ENCODE measurements around the gene PAM.

Gene PAM

GRCh38 chr5:102815540-102816332 is 60.6 kb downstream of the PAM start:
- FAIRE-seq: peak; percentile 9

- FAIRE-seq: no peak
Measured at GRCh38 chr5:102818345-102818744, 63.2 kb downstream of the PAM start.

DNA sequence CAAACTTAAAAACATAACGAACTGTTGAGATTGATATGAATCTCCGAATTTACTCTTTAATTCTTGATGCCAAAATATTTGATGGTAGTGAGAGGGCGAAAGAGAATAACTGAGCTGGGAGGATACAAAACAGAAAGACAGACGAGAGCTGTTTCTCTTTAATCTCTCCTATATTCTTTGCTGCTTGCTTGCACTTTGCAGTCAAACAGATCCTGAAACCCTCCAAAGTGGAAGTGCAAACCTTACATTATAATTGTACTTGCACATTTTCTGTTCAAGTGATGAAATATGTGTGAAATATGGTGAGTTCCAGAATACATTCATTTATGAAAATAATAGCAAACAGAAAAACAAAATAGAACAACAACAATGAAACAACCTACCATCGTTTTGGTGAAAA is 63.8 kb downstream of the PAM start:
- FAIRE-seq: peak; percentile 61

DNA sequence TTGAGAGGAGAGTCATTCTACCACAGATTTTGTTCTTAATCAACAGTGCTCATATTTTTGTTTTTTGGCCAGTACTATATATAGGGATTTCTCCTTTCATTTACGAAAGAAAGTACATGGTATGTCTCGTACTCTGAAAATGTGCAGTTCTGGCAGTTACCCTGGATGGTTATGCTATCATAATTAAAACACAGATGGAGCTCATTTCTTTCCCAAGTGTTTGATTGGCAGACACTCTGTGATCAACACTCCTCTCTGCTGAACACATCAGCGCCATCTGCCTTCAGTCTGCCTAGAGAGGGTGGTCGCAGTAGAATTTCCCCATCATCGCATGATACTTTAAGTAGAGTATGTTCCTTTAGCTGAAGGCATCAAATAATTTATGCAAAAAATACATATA is 64.5 kb downstream of the PAM start:
- FAIRE-seq: no peak

GRCh38 chr5:102823441-102823874 is 68.4 kb downstream of the PAM start:
- FAIRE-seq: peak; percentile 90

GRCh38 chr5:102826629-102827028 is 71.5 kb downstream of the PAM start:
- peak; percentile 21 for FAIRE-seq

DNA sequence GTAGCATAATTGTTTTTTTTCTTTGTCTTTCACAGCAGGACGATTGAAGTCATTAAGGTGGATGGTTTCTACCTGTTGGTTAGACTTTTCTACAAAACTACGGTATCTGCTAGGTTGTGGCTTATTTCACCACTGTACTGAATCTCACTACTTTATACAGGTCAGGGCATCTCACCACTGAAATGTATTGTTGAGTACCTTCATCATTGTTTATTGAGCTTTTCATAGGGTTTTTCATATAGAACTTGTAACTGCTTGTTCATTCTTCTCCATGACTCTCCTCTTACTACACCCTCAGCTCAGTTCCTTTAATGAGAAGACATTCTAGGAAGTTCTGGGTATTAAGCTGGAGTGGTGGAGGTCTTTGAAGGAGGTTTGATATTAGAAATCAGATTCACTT is 75.1 kb downstream of the PAM start:
- no peak for FAIRE-seq

DNA sequence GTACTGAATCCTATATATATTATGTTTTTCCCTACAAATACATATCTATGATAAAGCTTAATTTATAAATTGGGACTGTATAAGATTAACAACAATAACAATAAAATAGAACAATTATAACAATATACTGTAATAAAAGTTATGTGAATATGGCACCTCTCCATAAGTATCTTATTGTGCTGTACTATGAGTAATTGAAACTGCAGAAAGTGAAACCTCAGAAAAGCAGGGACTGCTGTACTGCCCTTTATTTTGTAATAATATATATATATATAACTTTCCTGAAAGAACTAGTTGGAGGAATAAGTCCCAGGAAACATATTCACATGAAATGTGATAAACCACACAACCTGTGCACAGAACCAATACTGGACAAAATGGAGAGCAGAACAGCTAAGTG is 77.3 kb downstream of the PAM start:
- FAIRE-seq: no peak

DNA sequence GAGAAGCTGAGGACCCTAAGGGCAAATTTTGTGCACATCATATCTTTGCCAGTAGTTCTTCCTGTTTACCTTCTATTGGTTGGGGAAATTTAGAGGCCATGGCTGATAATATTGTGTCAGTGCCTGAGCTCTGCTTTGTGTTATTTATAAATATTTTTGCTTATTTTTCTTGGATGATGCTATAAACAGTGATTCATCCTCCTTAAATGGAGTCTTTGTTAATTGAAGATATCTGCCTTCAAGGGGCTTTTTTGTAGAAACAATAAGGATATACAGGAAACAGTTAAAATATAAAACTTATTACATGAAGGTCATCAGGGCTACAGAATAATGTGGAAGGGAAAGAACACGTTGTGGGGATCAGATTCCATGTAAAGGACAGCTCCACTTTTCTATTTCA is 78.0 kb downstream of the PAM start:
- no peak for FAIRE-seq

- FAIRE-seq: no peak
Measured at GRCh38 chr5:102834438-102834964, 79.4 kb downstream of the PAM start.

GRCh38 chr5:102835717-102836116 is 80.6 kb downstream of the PAM start:
- no peak for FAIRE-seq

DNA sequence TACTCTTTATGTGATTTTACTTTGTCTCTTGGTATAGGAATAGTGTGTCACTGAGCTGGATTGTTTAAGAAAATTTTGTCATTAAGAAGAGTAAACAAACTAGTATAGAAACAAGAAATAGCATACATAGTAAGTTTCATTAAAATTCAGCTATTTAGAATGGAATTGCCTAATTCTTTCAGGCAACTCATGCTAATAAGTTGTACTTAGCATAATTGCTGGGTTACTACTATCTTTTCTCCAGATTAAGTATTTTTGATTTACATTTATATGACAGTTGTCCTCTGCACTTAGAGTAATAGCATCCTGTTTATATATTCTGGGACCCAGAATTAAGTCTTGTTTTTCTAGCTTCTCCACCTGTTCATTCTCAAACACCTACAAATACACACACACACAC is 85.9 kb downstream of the PAM start:
- no peak for FAIRE-seq

DNA sequence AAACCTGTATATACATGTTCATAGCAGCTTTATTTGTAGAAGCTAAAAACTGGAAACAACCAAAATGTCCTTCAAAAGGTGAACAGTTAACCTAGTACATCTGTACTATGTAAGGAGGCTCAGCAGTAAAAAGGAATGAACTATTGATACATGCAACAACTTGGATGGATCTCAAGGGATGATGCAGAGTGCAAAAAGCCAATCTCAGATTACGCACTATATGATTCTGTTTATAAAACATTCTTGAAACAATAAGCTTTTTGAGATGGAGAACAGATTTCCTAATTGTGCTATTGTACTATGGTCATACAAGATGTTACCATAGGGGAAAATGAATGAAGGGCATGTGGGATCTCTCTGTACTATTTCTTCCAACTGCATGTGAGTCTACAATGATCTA is 88.9 kb downstream of the PAM start:
- FAIRE-seq: no peak

DNA sequence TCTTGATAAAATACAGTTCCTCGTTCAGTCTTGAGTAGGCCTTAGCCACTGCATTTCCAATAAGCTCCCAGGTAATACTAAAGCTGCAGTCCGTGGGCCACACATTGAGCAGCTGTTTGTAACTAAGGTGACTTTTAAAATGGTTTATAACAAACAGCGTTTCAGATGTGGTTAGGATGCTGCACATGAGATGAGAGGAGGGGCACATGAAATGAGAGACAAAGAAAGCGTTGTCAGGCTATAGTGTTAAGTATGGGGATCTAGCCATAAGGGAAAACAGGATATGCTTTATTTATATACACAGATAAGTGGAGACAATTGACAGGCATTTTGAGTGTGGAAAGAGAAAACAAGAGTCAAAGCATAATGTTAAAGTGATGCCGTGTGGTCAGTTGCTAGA is 89.9 kb downstream of the PAM start:
- FAIRE-seq: no peak

- FAIRE-seq: no peak
Measured at GRCh38 chr5:102850503-102850902, 95.4 kb downstream of the PAM start.

- no peak for FAIRE-seq
Measured at GRCh38 chr5:102853680-102854079, 98.6 kb downstream of the PAM start.

GRCh38 chr5:102855681-102856388 is 100.7 kb downstream of the PAM start:
- no peak for FAIRE-seq

DNA sequence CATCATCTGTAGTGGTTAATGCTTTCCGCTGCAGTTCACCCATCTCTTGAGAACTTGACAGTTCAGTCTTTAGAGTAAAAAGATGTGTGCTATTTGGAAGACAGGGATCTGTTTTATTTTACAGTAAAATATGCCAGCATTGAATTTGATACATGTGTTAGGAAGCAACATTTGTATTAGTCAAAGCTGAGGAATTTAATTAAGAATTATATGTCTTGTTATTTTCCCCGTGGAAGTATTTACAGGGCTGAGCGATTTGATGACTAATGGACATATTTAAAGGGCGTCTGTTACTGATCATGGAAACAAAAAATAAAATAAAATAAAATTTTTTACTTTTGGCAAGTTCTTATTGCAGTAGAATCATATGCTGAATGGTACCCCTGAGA is 101.3 kb downstream of the PAM start:
- peak; percentile 13 for FAIRE-seq

GRCh38 chr5:102857076-102857818 is 102.1 kb downstream of the PAM start:
- no peak for FAIRE-seq

GRCh38 chr5:102858221-102858620 is 103.1 kb downstream of the PAM start:
- FAIRE-seq: no peak

- no peak for FAIRE-seq
Measured at GRCh38 chr5:102858808-102859207, 103.7 kb downstream of the PAM start.

- no peak for FAIRE-seq
Measured at GRCh38 chr5:102860035-102860434, 104.9 kb downstream of the PAM start.

DNA sequence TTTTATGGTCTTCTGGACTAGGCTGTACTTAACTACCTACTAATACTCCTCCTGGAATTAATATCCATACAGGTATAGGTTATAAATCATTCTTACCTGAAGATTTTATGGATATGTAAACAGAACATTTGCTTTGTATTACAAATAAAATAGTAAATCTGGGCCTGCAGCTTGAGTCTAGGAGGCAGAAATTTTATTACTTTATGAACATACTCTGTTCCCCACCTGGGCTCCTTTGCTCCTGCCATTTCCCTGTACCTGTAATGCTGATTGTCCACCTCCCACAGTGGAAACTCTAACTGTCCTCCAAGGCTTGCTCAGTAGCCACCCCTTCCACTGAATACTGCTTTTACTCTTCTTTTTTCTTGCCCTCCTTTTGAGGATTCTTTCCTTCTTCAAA is 108.0 kb downstream of the PAM start:
- no peak for FAIRE-seq

Data from islet of Langerhans (tissue), 1 donor.